Stimulated activated CD4-positive, alpha-beta T cell treated with anti-CD3 and anti-CD28 coated beads, TNF-alpha, amount 100 ng/mL, for 48 hours (primary cell): ENCODE data around the gene MECP2.
"Not testable (repeated sequence)": the region's sequence is repeated elsewhere in the genome, so short reads cannot be mapped to it uniquely, and the experiment has no call there.

Source experiments
- DNase-seq, 3 donors: peaks; one replicate each; pipeline ENCODE4 v3.0.0-alpha.2; 2020; ENCODE audit warnings: low read depth in 3 of 3

MECP2 gene

DNA sequence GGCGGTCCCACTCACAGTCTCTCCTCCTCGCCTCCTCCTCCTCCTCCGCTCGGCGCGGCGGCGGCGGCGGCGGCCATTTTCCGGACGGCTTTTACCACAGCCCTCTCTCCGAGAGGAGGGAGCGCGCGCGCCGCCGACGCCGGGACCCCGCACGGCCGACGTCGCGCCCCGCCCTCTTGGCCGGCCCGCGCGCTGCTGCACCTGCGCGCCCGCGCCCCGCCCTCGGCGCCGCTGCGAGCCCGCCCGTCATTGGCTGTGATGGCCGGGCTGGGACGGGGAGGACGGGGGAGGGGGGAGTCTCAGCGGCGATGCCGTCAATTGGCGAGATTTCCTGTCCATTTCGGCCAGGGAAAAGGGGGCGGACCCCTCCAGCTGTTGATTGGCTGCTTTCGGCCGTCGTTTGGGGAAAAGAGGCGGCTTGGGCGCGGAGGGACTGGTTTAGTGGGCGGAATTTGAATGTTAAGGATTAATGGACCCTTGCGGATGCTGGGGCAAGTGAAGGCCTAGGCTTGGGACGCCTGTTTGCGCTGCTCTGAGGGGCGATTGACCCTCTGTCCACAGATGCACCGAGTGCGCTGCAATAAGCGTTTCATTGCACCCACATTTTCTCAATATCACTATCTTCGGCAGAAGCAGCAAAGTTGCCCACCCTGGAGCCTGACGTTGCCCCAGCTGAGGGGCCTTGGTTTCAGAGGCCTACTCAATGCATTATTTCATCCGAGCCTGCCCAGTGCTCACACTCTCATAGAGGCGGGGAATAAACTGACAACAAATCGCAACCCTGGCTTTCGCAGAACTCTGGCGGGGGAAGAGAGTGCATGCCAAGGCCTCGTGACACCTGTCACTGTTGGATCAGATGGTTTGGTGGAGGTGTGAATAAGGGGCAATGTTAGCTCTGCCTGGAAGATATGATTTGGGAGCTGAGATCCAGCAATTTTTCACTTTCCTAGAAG lies at the start of gene MECP2:
Gene MECP2 (minus strand): TSS at position 129 of the 953 bp plus-strand sequence.
- peak; percentile 74 to 83 (median 81) for DNase-seq

DNA sequence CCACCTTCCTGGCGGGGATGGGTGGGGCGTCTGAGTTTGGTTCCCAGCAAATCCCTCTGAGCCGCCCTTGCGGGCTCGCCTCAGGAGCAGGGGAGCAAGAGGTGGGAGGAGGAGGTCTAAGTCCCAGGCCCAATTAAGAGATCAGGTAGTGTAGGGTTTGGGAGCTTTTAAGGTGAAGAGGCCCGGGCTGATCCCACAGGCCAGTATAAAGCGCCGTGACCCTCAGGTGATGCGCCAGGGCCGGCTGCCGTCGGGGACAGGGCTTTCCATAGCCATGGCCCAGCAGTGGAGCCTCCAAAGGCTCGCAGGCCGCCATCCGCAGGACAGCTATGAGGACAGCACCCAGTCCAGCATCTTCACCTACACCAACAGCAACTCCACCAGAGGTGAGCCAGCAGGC lies 46.5 kb upstream of the MECP2 start, which contains the start of gene OPN1LW:
Gene OPN1LW (plus strand): TSS at position 234 of the 400 bp plus-strand sequence. CDS start 41 bp downstream, at position 275.
- DNase-seq, result not testable (repeated sequence)

DNA sequence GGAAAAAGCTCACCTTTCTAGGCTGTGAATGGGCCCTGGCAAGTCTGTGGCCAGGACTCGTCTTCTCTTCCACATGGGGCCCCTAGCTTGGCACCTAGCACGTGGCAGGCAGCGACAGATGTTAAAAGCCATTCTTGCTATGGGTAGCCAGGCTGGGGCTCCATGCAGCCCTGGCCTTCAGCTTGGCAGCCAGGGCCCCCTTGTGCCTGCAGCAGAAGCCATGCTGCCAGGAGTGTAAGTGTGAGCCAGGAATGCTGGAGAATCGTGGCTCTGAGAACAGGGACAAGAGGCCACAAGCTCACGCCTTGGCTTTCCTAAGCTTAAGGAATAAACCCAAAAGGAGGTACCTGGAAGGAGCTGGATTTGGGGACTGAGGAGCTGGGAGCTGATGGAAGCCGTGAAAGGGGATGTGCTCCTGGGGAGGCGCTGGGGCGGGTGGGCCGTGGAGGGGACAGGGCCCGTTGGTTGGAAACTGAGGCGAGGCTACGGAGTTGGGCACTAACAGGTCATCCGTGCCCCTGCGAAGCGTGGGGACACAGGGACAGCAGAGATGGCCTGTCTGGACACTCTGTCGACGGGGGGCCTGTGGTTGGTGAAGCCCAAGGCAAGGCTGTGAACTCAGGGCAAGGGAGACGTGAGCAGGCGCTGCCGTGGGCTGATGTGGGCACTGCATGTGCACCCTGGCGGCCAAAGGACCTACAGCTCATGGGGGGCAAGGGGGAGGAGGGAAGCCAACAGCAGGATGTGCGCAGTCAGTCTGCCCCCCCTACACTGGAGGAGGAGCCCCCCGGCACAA lies 45.6 kb upstream of the MECP2 start:
- DNase-seq, result no peak

DNA sequence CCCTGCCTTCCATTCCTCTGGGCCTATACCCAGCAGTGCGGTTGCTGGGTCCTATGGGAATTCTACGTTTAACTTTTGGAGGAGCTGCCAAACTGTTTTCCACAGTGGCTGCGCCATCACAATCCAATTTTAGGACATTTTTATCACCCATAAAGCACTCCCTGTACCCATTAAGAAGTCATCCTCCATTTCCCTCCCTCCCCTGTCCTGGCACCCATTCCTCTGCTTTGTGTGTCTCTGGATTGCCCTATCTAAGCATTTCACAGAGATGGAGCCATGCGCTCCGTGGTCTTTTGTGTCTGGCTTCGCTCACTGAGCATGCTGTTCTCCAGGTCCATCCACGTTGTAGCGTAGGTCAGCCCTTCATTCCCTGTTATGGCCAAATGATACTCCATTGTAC lies 44.9 kb upstream of the MECP2 start:
- no peak for DNase-seq

DNA sequence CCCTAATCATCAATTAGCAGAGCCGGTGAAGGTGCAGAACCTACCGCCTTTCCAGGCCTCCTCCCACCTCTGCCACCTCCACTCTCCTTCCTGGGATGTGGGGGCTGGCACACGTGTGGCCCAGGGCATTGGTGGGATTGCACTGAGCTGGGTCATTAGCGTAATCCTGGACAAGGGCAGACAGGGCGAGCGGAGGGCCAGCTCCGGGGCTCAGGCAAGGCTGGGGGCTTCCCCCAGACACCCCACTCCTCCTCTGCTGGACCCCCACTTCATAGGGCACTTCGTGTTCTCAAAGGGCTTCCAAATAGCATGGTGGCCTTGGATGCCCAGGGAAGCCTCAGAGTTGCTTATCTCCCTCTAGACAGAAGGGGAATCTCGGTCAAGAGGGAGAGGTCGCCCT lies 43.2 kb upstream of the MECP2 start:
- no peak for DNase-seq

DNA sequence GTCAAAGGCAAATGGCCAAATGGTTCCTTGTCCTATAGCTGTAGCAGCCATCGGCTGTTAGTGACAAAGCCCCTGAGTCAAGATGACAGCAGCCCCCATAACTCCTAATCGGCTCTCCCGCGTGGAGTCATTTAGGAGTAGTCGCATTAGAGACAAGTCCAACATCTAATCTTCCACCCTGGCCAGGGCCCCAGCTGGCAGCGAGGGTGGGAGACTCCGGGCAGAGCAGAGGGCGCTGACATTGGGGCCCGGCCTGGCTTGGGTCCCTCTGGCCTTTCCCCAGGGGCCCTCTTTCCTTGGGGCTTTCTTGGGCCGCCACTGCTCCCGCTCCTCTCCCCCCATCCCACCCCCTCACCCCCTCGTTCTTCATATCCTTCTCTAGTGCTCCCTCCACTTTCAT lies 42.7 kb upstream of the MECP2 start:
- DNase-seq, result no peak

DNA sequence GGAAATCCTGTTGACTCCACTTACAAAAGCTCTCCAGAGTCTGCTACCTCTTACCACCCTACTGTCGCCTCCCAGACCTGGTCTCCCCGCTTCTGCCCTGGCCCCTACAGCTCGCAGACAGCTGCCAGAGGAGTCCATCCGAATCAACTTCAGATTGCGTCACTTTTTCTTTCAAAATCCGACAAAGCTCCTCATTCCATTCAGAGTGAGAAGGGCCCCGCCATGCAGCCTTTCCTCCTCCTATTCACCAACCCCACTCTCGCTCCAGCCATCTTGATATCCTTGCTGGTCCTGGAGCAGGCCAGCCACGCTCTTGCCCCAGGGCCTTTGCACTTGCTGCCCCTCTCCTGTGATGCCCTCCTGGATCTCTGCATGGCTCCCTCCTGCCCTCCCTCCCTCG lies 41.3 kb upstream of the MECP2 start:
- no peak for DNase-seq

DNA sequence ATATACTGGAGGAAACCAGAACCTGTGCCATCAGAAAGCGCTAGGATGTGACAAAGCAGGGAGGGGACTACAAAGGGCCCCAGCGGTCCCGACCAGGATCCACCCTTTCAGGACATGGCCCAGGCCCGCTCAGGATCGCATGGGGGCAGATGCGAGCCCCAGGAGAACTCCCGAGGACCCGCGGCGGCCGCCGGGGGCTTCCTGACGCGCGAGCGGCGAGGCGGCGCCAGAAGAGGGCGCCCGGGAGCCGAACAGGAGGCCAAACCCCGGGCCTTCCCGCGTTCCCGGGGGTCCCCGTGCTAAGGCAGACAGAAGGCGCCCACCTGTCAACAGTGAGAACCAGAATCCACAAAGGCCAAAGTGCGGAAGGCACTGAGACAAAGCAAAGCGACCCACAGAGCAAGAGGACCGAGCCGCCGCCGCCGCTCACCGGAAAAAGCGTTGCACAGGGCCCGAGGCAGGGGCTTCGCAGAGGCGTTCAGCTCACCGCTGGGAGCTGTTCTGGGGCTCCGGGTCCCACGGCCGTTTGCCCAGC lies 39.2 kb upstream of the MECP2 start:
- DNase-seq, result peak; percentile 30 to 55 (median 41)

DNA sequence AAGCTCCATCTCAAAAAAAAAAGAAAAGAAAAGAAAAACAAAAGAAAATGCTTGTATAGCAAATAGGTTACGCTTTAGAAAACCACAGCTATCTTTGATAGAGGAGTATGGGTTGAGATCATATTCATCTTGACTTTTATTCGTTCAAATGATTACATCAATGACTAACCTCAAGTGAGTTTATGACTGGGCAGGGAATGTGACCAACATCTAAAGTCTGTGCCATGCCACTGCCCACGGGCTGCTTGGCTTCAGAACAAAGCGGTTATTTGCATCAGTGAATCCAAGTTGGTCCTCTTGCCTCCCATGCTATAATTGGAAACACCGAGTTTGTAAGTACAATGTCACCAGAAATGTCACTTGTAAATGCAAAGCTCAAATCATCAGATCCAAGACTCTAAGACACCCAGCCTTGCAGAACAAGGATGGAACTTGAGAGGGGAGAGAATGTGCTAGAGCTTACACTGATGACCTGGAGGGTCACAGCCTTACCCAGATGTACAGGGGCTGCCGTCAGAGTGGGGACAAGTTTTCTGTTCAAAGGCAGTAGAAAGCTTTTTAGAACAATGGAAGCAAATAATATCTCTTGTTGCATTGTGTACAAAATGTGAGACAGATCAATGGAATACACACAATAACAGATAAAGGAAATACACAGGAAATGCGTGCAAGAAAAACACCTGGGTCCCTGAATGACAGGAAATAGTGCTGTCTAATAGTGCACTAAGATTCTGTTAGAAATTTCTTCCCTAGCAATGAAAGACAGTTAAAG lies 38.1 kb upstream of the MECP2 start:
- DNase-seq, result no peak

DNA sequence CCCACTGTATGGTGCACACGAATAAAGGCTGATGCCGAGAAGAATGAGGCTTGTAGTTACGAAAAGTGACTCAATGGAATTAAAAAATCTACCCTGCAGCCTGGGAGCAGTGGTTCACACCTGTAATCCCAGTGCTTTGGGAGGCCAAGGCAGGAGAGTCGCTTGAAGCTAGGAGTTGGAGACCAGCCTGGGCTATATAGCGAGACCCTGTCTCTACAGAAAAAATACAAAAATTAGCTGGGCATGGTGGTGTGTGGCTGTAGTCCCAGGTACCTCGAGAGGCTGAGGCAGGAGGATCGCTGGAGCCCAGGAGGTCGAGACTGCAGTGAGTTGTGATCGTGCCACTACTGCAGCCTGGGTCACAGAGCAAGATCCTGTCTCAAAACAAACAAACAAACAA lies 34.8 kb upstream of the MECP2 start:
- DNase-seq, result no peak

DNA sequence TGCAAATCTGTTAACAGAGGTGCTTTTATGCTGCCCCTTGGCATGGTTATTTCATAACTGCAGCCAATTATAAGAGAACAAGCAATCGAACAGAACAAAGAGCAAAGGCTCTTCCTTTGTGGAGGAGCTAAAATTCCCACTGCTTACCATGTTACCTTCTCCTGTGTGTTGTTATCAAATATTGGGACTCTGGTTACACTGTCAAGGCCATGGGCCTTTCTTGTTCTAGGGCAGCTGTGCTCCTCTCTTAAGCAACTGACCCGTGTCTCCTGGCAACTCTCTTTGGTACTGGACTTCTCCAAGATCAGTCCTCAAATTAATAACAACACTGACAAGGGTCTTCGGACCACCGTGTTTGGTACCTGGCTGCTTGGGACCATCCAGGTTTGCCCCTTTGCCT lies 34.4 kb upstream of the MECP2 start:
- no peak for DNase-seq

DNA sequence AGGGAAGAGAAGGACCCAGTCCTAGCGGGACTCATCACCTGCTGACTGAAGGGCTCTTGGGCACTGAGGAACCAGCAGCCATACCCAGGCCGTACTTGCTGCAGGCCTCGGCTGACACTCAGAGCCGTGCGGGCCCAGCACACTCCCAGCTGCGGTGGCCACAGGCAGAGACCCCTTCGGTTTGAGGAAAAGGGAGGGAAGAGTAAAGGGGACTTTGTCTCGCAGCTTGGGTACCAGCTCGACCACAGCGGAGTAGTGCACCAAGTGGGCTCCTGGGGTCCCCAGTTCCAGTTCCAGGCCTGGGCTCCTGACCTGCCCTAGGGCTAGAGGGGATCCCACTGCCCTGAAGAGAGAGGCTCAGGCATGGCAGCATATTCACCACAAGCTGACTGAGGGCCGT lies 28.6 kb upstream of the MECP2 start:
- no peak for DNase-seq

DNA sequence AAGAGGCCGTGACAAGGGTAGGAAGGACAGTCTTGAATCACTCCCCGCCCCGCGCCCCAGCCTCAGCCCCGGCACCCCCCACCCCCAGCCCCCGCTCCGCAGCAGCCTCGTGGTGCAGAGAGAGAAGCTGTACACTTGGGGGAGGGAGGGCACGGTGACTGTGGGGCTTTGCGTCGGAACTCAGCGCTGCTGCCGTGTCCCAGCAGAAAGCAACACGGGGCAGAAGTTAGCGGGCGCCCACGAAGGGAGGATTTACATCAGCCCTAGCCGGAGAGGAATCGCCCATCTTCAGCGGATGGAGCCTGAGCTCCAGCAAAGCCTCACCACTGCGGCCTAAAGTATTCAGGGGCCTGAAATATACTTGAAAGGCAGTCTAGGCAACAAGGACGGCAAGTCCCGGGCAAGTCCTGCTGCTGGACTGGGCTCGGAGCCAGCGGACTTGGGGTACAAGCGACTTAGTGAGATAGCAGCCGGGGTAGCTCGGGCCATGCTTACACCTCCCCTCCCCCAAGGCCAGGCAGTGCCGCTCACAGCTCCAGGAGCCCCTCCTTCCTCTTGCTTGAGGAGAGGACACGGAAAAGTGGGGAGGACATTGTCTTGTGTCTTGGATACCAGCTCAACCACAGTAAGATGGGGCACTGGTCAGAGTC lies 28.0 kb upstream of the MECP2 start:
- no peak for DNase-seq

DNA sequence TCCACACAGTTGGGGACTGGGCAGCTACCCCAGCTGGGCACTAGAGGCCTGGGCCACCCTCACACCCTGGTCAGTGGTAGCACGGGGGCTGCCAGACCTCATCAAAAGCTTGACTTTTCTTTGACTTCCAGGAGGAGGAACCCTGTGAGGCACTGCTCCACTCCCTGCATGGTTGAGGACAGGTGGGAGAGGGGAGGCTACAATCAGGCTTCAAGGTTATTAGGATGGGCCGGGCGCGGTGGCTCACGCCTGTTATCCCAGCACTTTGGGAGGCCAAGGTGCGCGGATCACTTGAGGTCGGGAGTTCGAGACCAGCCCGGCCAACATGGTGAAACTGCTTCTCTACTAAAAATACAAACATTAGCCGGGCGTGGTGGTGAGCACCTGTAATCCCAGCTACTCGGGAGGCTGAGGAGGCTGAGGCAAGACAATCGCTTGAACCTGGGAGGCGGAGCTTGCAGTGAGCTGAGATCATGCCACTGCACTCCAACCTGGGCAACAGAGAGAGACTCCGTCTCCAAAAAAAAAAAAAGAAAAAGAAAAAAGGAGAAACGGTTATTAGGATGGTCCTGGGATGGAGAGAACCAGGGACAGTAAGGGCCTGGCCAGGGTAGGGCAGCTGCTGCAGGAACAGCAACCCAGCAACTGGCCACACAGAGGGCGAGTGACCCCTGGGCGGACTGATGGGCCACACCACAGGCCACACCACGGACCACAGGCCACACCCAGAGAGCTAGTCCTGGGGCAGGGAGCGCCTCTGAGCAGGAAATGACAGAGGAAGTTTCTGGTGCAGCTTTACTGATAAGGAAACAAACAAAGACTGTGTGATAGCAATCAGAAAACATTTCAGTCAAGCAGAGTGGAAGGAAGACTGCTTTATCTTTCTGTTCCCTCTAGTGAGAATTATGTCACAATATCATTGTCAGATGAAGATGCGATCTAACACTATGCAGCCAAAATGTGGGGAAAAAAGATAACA lies 26.0 kb upstream of the MECP2 start:
- DNase-seq, result no peak

DNA sequence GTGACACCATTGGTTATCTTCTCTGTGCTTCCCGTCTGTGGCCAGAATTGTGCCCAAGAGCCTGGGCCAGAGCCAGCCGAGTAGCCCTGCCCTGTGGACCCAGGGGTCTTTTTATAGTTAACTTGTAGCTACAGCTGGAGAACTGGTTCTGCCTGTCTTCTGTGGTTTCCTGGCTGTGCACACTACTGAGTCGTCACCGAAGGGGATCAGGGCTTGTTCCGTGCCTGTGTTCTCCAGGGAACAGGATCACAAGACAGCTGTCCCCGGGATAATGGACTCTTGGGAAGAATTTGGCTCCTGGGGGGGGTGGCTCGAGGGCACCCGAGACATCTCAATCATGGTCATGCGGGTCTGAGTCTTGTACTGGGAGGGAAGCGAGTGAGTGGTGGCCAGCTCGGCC lies 24.4 kb upstream of the MECP2 start:
- no peak for DNase-seq

DNA sequence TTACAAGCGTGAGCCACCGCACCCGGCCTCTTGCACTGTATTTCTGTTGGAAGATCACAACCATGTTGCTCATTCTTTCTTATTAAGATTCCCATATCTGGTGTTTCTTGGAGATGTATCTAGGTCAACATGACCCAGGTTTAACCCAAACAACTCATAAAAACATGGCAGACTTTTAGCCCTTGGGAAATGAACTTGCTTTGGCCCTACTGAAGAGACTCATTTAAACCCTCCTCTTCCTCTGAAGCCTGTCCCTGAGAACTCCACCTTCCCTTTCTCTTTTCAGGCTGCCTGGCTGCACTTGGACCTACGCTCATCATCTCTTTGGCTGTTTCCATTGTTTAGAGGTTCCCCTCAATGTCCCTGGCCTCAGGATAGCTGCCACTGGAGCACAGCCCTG lies 23.7 kb upstream of the MECP2 start:
- DNase-seq, result no peak

DNA sequence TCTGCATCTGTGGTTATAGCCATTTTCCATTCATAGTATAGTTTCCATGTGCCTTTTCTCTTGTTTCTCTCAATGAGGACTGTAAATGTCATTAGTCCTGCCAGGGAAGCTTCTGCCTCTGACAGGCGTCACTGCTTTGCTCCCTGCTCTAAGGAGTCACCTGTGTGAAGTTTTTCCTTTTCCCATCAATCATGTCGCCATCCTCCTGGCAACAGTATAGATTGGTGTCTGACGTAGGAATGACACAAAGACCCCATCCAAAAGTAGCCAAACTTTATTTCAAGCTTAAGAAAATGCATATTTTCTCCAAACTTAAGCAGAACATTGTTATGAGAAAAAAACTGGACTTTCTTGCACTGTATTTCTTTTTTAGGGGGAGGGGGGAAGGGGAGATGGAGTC lies 23.1 kb upstream of the MECP2 start:
- DNase-seq, result no peak

DNA sequence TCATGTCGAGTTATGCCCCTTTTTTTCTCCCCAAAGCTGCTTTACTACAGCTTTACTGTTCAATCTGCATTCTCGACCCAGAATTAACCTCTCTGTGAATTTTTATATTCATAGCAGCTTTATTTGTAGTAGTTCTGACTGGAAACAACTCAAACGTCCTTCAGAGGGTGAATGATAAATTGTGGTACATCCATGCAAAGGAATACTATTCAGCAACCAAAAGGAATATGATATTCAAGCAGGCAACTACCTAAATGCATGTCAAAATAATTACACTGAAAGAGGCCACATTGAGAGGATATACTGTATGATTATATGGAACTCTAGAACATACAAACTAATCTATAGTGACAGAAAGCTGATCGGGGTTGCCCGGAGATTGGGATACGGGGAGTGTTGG lies 20.0 kb upstream of the MECP2 start:
- no peak for DNase-seq

DNA sequence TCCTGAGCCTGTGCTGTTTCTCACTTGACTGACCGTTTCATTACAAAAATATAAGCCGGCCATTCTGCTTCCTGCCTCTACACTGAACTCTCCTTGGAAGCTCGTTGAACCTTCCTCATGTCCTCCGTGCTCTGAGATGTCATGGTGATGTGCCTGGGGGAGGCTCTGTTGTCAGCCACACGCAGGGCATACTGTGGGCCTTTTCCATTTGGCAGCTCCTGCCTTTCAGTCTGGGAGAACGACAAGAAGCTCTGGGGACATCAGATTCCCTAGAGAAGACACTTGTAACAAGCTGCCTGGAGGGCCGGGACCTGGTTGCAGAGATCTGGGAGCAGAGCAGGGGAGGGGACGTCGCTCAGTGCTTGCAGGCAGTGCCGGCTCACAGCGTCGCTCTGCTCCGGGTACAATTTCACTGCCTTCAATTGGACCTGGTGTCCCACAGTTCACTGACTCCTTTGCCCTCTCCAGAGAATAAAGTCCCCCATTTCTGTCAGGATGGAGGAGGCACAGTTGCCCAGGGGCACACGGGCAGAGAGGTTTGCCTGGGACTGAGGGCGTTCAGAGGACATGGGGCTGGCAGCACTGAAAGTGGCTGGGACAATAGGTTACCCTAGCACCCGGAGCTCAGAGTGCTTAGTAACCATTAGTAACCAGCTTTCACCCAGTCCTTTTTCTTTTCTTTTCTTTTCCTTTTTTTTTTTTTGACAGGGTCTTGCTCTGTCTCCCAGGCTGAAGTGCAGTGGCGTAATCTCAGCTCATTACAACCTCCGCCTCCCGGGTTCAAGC lies 19.1 kb upstream of the MECP2 start:
- no peak for DNase-seq
